GM19328 (cell line): ENCODE results near the gene ENOX1.

Source experiments
- ATAC-seq: cut with Tn5 transposase; IDR thresholded peaks from one replicate; pipeline ENCODE4 v1.9.1; 2021; ENCODE audit warnings: mild to moderate bottlenecking, moderate library complexity; ENCODE audit not compliant: unreplicated experiment

The ENOX1 gene

DNA sequence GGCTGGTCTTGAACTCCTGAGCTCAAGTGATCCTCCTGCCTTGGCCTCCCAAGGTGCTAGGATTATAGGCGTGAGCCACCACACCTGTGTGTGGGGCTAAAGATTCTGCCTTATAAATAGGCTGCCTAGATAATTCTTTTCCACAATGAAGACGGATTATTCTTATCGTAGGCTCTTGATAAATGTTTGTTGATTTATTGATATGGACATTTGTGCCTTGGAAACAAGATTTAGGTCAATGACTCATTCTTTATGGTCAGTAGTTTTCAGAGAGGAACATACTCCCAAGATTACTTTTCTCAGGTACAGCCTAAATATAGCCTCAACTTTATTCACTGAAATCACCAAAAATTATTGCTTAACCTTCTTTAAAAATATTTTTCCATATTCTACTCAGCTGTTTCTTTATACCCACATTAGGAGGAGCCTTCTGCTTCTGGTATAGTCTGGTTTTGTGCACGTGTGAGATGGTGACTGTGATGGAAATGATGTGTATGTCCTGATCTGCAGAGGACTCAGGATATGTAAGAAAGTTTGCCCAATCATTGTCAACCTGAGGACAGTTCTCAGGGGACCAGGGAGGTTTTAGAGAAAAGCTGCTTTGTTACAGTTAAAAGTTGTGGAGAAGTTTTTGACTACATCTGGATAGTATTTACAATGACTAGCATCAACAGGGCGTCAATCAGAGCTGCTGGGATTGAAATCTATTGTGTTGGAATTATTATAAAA lies 554.5 kb downstream of the ENOX1 start:
- ATAC-seq: no peak

DNA sequence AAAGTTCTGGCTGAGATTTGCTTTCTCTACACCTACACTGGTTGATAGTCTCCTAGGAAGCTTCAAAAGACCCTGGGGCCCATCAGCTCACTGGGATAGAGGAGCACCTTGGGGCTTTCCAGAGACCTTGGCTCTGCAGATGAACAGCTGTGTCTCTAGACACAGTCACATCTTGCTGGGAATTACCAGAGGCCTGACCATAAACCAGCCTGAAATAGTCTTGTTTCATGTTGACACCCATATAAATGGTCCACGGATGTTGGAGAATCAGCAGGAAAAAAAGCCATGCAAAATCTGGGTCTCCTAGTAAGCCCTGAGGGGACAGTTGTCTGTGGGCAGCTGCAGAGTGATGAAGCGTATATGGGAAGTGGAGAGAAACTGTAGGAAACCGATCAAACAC lies 555.8 kb downstream of the ENOX1 start:
- no peak for ATAC-seq

DNA sequence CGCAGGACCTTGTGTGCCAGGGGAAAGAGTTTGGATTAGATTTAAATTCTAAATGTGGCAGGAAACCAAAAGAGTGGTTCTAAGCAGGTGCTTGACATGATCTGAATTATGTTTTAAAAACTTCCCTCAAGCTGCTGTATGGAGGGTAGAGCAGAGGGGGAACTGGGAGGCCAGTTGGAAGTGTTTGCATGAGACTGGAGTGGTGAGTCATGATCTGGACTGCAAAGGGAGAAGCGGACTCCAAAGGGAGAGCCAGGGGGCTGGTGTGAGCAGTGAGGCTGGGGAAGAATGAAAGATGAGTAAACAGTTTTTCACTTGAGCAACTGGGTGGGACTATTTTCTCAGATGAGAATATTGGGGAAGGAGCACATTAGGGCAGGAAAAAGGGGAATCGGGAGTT lies 557.3 kb downstream of the ENOX1 start:
- no peak for ATAC-seq

DNA sequence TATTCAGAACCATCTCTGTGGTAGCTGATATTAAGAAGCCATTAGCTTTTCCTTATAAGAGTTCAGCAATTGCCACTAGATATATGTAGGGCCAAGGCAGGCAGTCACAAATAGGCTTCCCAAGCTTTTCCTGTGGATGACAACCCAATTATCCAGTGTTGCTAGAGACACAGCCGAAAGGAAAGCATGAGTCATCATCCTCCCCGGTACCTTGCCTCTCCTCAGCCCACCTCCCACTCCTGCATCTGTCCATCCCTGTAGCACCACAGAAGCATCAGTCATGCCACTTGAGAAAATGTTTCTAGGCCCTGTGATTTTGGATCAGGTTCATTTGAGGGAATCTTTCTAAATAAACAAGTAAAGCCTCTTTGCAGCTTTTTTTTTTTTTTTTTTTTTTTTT lies 559.1 kb downstream of the ENOX1 start:
- no peak for ATAC-seq

DNA sequence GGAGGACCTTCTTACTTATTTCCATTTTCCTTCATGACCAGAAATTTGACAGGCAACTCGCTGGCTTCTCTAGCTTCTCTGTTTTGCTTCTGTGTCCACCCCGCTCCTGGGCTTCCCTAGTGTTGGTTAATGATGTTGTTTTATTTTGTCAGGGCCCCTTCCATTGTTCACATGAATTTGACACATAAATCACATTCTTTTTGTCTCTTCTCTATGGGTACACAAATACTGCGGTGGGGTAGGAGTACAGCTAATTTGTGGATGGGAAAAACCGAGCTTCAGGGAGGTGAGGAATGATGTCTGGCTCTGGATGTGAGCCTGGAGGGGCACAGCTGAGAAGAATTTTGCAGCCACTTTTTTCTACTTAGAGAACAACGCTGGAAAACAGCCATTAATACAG lies 563.6 kb downstream of the ENOX1 start:
- ATAC-seq: no peak

DNA sequence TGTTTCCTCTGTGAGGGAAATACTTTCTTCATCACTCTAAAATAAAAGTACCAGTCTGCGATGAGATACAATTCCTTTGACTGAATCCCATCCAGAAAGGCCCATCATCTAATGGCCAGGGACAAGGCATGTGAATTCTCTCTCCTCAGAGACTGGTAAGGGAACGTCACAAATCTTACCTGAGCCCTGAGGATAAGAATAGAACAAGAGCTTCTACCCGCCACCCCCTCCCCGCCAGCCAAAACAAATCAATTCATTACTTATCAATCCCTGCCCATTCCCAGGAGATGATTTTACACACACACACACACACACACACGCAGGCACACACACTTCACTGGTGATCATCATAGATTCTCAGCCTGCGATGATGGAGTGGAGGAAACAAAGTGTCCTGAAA lies 564.7 kb downstream of the ENOX1 start:
- ATAC-seq: no peak

DNA sequence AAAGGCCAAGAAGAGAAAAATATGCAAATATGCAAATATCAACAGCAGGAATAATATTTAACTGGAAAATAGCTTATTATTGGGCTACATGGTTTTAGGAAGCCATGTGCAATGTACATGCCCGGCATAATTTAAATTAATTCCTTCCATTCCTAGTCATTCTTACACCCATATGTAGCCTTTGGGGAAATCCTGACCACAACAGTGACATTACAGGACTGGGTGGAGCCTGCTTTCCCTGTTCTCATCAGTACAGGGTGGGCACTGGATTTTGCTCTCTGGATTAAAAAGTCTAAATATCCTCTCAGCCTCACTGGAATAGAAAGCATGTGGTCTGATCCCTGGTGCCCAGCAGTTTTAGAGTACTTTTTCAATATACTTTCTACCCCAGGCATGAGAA lies 565.2 kb downstream of the ENOX1 start:
- no peak for ATAC-seq

DNA sequence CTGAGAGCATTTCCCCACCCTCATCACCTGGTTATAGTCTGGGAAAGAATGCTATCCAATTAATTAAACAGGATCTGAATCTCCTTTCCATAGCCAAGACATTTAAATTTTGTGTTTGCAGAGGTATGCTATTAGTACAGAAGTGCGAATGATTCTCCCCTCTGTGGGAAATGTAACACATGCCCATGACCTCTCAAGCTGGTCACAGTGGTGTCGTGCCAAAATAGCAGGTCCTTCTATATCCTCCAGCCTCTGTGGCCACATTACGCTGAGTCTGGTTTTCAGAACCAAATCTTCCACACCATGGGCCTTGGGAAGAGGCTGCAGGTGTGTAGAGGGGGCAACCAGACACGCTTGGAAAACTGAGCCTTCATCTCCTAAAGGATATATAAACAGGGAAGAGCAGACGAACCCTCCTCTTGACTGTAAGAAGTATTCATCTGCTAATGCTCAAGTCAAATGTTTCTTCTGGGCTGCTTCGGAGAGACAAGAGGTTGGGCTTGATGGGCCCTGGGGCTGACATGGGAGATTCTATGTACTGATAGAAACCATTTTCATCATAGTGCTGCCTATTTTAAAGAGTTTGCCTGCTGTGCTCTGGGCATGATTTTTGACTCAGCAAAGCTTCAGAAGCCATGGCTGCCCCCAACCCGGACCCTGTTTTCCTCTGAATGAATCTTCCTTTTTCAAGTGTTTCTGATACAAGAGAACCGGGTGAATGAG lies 565.7 kb downstream of the ENOX1 start:
- no peak for ATAC-seq

DNA sequence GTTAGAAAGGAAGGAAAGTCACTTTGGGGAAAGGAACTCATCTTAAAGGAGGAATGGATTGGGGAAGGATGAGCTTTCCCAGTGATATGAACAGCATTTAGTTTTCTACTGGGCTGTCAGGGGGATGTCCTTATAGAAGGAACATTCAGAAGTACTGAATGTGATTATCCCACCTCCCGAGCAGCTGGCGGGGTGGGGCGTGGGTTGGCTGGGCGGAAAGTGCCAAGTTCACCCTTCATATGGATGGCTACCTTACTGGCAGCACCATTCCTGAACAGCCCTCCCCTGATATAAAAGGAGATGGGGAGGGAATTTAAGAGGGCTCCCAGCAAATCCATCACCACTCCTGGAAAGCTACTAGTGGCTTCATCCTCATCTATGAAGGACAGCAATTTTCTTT lies 572.6 kb downstream of the ENOX1 start:
- ATAC-seq: no peak

DNA sequence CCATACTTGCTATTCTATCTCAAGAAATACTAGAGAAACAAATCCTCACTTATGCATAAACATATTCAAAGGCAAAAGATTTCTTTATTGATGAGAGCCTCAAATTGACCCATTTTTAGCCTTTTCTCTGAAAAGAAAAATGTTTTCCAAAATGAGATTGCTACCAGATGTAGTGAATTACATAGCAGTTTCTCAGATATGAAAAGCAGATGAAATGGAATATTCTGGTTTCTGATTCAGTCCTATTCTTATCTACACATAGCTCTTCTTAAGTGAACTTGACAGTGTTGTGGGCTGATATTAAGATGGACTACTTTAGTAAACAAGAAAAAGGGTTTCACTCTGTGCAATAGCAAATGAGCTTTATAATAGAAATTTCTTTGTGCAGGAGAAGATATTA lies 579.9 kb downstream of the ENOX1 start:
- no peak for ATAC-seq

DNA sequence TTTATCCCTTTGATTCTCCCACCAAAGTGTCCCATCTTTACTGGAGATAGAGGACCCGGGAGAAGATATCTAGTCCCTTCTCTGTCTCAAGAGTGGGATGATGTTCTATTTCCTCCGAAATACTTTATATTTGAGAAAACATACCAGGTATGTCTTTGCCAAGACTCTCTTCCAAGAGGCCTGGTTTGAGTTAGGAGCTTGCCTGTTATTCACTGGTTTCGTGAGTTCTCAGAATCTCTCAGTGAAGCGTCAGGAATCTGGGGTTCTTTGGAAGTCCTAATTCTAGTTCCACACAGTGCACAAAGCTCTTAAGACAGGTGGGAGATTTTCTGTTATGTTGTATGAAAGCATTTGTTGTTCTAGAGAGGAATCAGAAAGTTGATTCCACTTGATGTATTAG lies 581.4 kb downstream of the ENOX1 start:
- no peak for ATAC-seq

DNA sequence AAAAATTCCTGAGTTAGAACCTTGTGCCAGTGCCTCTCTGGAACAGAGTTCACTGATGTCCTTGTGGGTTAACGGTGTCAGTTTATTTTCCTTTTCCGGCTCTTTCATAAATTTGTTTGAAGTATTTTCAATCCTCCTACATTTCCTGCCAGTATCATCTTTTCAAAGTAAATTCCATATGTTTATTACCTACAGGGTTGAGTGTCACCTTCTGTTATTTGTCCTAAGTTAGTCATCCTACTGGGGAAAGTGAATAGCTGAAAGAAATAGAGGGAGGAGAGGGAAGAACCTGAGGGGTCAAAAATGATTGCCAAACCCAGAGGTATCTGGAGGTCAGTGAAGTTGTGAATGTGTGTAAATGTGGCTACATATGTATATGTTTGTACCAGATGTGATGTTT lies 582.2 kb downstream of the ENOX1 start:
- ATAC-seq: no peak

DNA sequence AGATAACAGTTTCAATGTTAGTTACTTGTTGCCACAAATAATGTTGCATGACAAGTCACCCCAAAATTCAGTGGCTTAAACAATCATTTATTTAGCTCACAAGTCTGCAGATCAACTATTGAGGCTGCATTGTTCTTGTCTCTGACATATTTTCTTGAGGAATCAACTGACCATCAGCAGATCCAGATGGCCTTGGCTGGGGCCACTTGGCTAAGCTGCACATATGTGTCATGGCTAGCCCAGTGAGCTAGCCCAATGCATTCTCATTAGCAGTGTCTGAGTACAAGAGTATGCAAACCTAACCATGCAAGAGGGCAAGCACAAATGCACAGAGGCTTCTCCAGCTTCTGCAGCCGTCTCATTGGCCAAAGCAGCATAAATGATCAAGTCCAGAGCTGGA lies 583.0 kb downstream of the ENOX1 start:
- no peak for ATAC-seq

DNA sequence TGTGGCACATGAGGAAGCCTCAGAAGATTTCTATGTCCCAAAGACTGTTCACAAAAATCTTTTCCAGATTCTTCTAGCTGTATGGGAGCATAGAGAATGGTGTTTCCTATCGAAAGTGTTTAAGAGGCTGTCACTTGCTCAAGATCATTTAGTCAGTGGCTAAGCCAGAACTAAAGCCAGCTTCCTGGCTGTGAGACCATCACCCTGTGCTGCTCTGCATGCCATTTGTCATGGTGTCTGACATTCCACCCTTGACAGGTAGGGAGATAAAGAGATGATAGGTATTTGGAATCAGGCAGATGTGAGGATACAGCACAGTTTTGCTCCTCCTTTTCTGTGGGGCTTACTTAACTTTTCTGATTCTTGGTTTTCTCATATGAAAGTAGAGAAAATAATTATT lies 586.0 kb downstream of the ENOX1 start:
- no peak for ATAC-seq

DNA sequence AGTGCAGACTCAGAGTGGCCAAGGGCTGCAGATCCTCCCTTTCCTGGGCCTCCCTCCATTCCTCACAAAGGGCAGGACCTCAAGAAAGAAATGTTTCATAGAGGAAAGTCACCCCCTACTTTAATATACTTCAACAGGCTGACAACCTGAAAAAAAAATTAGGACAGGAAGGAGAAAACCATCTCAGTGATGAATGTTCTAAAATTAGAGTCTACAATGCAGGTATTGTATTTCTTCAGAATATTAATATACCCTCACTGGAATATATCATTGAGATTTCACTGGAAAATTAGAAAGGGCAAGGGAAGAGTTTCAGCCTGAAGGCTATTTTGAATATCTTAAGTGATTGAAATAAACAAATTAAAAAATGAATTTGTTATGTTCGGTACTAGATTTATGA lies 586.5 kb downstream of the ENOX1 start:
- ATAC-seq: no peak

DNA sequence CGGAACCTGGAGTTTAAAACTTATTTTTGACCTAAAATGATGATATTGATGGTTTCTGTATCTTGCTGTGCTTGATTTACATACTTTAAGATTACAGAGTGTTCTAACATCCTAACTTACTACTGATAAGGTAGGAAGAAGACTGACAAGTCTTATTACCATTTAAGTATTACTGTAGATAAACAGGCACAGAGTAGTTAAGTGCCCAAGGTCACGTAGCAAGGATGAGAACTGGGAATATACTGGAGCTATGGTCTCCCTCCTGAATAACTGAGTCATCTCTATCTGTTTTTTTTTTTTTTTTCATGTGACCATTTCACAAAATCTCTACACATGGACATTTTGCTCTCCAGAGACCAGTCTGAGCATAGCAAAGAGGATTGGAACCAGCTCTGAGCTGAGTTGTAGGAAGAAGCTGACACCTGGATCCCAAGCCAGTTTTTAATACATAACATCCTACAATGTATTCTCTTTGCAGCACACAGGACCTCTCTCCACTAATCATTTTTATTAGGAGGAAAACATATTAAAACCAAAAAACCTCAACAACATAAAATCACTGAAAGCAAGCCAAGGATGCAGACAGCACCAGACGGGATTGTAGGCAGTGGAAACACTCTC lies 589.9 kb downstream of the ENOX1 start:
- ATAC-seq: no peak

DNA sequence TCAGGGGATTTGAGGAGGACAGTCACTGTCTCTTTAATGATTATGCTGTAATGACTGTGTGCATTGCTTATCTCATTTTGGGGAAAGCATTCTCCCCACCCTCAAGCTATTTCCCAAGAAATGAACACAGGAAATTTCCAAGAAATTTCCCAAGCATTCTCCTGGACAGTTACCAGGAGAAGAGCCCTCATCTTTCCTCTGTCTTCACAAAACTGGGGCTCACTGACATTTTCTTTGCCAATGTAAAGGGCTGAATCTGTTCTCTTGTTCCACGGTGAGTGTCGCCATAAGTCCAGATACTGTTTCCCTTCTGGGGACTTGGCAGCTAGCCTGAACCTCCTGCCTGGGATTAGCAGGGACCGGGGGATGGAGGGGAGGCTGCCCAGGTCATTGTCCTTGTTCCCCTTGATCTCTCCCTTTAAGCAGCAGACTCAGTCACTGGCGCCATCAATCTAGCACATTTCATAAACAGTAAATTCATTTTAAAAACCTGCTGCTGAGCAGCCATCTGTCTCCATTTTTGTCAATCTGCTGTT lies 590.6 kb downstream of the ENOX1 start:
- ATAC-seq: no peak

DNA sequence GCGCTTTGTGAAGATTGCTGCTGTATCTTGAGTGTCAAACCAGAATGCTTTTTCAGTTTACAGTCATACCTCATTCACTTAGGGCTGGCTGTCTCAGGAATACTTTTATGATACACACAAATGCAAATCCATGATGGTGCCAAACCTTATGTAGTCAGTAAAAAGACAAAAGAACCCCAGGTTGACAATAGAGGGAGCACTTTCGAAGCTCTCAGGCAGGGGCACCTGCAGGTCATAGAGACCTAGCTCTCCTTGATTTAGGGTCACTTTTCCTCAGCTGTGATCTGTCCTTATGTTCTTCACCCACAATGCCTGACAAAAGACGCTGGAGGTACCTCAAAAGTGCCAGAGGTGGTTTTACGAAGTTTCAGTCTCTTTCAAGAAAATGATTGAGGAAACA lies 591.2 kb downstream of the ENOX1 start:
- ATAC-seq: no peak

DNA sequence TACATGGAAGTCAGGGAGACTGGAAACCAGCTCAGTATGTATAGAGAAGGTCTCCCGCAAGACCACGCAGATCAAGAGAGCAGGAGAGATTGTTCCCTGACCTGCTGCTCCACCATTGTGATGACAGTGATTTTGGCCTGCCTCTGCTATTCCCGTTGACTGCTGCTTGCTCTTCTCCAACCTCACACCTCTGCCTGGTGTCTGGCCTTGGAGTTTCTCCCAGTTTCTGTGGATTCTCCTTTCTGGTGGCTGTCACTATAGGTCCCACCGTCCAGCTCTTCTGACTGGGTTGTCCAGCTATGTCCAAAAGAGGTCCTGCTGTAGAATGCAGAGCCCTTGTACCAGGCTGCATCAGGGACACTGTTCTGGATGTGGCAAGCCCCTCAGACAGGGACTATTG lies 591.7 kb downstream of the ENOX1 start:
- ATAC-seq: no peak

DNA sequence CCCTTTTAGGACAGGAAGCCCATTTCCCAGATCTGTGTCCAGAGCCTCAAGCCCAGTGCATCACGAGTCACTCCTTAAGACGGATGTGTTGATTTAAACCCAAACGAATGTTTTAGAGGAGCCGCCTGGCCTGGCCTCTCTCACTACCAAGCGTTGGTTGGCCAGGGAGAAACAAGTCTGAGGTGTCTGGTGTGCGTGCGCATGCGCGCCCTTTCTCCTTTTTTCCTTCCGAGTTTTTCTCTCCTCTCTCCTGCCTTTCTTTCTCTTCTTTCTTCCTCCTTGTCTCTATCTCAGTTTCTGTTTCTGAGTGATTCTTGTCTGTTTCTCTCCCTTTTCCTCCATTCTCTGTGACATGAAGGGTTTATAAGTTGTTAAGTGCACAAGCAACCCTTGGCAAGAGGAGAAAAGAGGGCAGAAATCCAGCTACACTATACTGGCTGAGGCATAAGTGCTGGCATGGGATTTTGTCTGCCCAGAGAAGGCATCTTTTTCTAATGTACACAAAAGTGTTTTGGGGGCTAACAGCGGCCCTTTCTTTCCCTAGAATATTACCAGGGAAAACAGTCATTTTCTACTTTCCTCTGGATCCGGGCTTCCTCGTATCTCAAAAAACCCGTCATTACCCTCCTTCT lies 592.9 kb downstream of the ENOX1 start:
- ATAC-seq: no peak

DNA sequence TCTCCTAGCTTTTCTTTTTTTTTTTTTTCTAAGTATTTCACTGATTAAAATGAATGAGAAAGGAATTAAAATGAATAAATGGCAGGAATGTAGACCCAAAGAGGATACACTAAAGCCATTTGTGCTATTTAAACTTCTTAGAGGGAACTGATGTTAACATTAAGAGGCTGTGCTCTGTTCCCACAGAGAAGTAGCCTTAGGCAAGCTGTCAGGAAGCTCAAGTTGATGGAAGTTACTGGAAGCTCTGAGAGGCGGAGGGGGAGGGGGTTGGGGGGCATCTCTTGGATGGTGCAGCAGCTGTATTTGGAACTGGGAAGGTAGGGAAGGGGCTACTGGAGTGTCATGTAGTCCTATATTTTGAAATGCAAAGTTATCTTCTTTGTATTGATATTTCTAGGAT lies 595.2 kb downstream of the ENOX1 start:
- ATAC-seq: no peak

DNA sequence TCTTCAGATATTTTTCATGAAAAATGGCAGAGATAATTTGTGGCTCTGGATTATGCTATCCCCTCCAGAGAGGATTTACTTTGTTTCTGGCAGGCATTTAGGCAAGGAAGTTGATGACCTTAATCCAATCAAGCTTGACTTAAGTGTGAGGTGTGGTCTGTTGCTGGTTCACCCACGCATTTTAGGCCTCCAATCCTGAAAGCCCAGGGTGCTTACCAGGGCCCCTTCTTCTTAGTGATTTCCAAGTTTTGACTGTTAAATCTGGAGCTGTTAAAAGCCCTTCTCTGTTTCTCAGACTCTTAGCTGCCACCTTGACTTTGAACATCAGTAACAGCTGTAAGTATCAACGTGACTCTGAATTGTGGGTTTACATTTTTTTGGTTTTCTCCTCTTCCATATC lies 601.5 kb downstream of the ENOX1 start:
- no peak for ATAC-seq
